H9 (cell line): ENCODE data around the gene SLC8B1. TPM values are rescaled to one million over a fixed set of nuclear protein-coding genes. Genes with fewer than 3 reads are reported as not detected.
A peak's percentile ranks its signal among the peaks of the same experiment; 100 is the strongest.

Experiments used
- DNase-seq: peaks from one replicate; pipeline ENCODE4 v3.0.0-alpha.2; 2017
- H2AFZ ChIP-seq: one replicate; pipeline ENCODE4 v1.6.1; 2013; ENCODE audit warnings: mild to moderate bottlenecking, low read length, control low read depth, moderate library complexity
- H2AK5ac ChIP-seq: 2 replicates; pipeline ENCODE4 v1.6.1; 2013; ENCODE audit warnings: low read length, control low read depth, mixed read lengths; ENCODE audit not compliant: insufficient read length
- H2BK120ac ChIP-seq: one replicate; pipeline ENCODE4 v1.6.1; 2013; ENCODE audit warnings: low read depth, mild to moderate bottlenecking, low read length, control low read depth, inconsistent platforms; ENCODE audit not compliant: poor library complexity, severe bottlenecking
- H2BK12ac ChIP-seq: 2 replicates; pipeline ENCODE4 v1.6.1; 2013; ENCODE audit warnings: low read length, control low read depth, mixed read lengths, low read depth; ENCODE audit not compliant: insufficient read length
- H2BK15ac ChIP-seq: 2 replicates; pipeline ENCODE4 v1.6.1; 2013; ENCODE audit warnings: low read depth, low read length, control low read depth
- H2BK20ac ChIP-seq: one replicate; pipeline ENCODE4 v1.6.1; 2013; ENCODE audit warnings: low read depth, mild to moderate bottlenecking, low read length, control low read depth, inconsistent platforms; ENCODE audit not compliant: poor library complexity, severe bottlenecking
- H2BK5ac ChIP-seq: 2 replicates; pipeline ENCODE4 v1.6.1; 2013; ENCODE audit warnings: low read length, control low read depth, mixed read lengths; ENCODE audit not compliant: insufficient read length
- H3K14ac ChIP-seq: 2 replicates; pipeline ENCODE4 v1.6.1; 2013; ENCODE audit warnings: low read length, control low read depth; ENCODE audit not compliant: insufficient read depth
- H3K18ac ChIP-seq: 2 replicates; pipeline ENCODE4 v1.6.1; 2013; ENCODE audit warnings: low read depth, mild to moderate bottlenecking, mixed read lengths, low read length, control low read depth; ENCODE audit not compliant: insufficient read length
- H3K23ac ChIP-seq: 2 replicates; pipeline ENCODE4 v1.6.1; 2013; ENCODE audit warnings: low read length, control low read depth, mixed read lengths, low read depth; ENCODE audit not compliant: insufficient read length
- H3K23me2 ChIP-seq: 2 replicates; pipeline ENCODE4 v1.6.1; 2013; ENCODE audit warnings: low read depth, mild to moderate bottlenecking, mixed read lengths, low read length, control low read depth; ENCODE audit not compliant: insufficient read length, poor library complexity, severe bottlenecking
- H3K27ac ChIP-seq: 2 replicates; pipeline ENCODE4 v1.5.1; 2013; ENCODE audit warnings: low read length, control low read depth, mixed read lengths, low read depth; ENCODE audit not compliant: insufficient read length
- H3K27me3 ChIP-seq: 2 replicates; pipeline ENCODE4 v1.6.1; 2013; ENCODE audit warnings: low read length, control low read depth, inconsistent platforms; ENCODE audit not compliant: insufficient read depth
- H3K4ac ChIP-seq: 2 replicates; pipeline ENCODE4 v1.6.1; 2013; ENCODE audit warnings: low read depth, mild to moderate bottlenecking, control low read depth, inconsistent platforms, low read length, moderate library complexity
- H3K4me1 ChIP-seq: 2 replicates; pipeline ENCODE4 v1.6.1; 2013; ENCODE audit warnings: low read length, control low read depth, inconsistent platforms; ENCODE audit not compliant: insufficient read depth
- H3K4me2 ChIP-seq: 2 replicates; pipeline ENCODE4 v1.6.1; 2013; ENCODE audit warnings: low read length, control low read depth, mixed read lengths; ENCODE audit not compliant: insufficient read length, insufficient read depth
- H3K56ac ChIP-seq: 2 replicates; pipeline ENCODE4 v1.6.1; 2013; ENCODE audit warnings: low read depth, mild to moderate bottlenecking, mixed read lengths, low read length, control low read depth; ENCODE audit not compliant: insufficient read length
- H3K79me1 ChIP-seq: 2 replicates; pipeline ENCODE4 v1.6.1; 2013; ENCODE audit warnings: low read depth, mild to moderate bottlenecking, moderate library complexity, low read length, control low read depth, inconsistent platforms; ENCODE audit not compliant: insufficient read depth, poor library complexity, severe bottlenecking
- H3K79me2 ChIP-seq: 2 replicates; pipeline ENCODE4 v1.6.1; 2013; ENCODE audit warnings: low read length, control low read depth, inconsistent platforms; ENCODE audit not compliant: insufficient read depth
- H3K9ac ChIP-seq: 2 replicates; pipeline ENCODE4 v1.6.1; 2013; ENCODE audit warnings: low read length, control low read depth, mixed read lengths; ENCODE audit not compliant: insufficient read length; ENCODE audit errors: extremely low read depth
- H3K9me3 ChIP-seq: one replicate; pipeline ENCODE4 v1.6.1; 2013; ENCODE audit warnings: low read depth, low read length, inconsistent platforms; ENCODE audit not compliant: control insufficient read depth
- H3T11ph ChIP-seq: one replicate; pipeline ENCODE4 v1.6.1; 2013; ENCODE audit warnings: mild to moderate bottlenecking, low read length, control low read depth, inconsistent platforms
- H4K20me1 ChIP-seq: one replicate; pipeline ENCODE4 v1.6.1; 2013; ENCODE audit not compliant: control insufficient read depth, insufficient read length, insufficient read depth
- H4K5ac ChIP-seq: 2 replicates; pipeline ENCODE4 v1.6.1; 2013; ENCODE audit warnings: low read depth, mild to moderate bottlenecking, mixed read lengths, low read length, control low read depth; ENCODE audit not compliant: insufficient read length
- H4K8ac ChIP-seq: replicated peaks from 2 replicates; pipeline ENCODE4 v1.6.1; 2013; ENCODE audit warnings: low read length, control low read depth, mixed read lengths, low read depth; ENCODE audit not compliant: insufficient read length
- H4K91ac ChIP-seq: 2 replicates; pipeline ENCODE4 v1.6.1; 2013; ENCODE audit warnings: low read depth, mild to moderate bottlenecking, moderate library complexity, mixed read lengths, low read length, control low read depth; ENCODE audit not compliant: insufficient read length
- H3K27ac Mint-ChIP-seq, 3 experiments: 2 replicates in 2 of 3; 3 replicates in 1 of 3; pipeline ENCODE4 v1.8.0; 2020 to 2021; ENCODE audit warnings: mixed read lengths in 3 of 3, mild to moderate bottlenecking in 1 of 3, moderate library complexity in 1 of 3
- H3K27me3 Mint-ChIP-seq: 2 replicates; pipeline ENCODE4 v1.8.0; 2021; ENCODE audit warnings: low read depth, mild to moderate bottlenecking, moderate library complexity, mixed read lengths
- H3K36me3 Mint-ChIP-seq, 3 experiments: 2 replicates in 2 of 3; 3 replicates in 1 of 3; pipeline ENCODE4 v1.8.0; 2020 to 2021; ENCODE audit warnings: low read depth in 3 of 3, mixed read lengths in 3 of 3; ENCODE audit not compliant: insufficient read depth in 1 of 3
- H3K4me1 Mint-ChIP-seq, 2 experiments: 2 replicates each; pipeline ENCODE4 v1.8.0; 2020; ENCODE audit warnings: mixed read lengths in 2 of 2
- H3K4me3 Mint-ChIP-seq, 2 experiments: 2 replicates in 1 of 2; 3 replicates in 1 of 2; pipeline ENCODE4 v1.8.0; 2020 to 2021; ENCODE audit warnings: mild to moderate bottlenecking in 2 of 2, mixed read lengths in 2 of 2, moderate library complexity in 1 of 2
- H3K9me3 Mint-ChIP-seq, 2 experiments: 2 replicates in 1 of 2; 3 replicates in 1 of 2; pipeline ENCODE4 v1.8.0; 2020; ENCODE audit warnings: mild to moderate bottlenecking in 2 of 2, mixed read lengths in 2 of 2, moderate library complexity in 1 of 2
- WGBS: extraction: QIAGEN DNeasy Blood & Tissue Kit; methylation state at CpG from one replicate; pipeline ENCODE4 v1.1.7; 2013; ENCODE audit warnings: missing lambda C conversion rate, low lambda C conversion rate, mixed read lengths; ENCODE audit not compliant: insufficient read length; ENCODE audit errors: extremely low coverage; 5-methylcytosine and 5-hydroxymethylcytosine counted together
- total RNA-seq: library from RNA; stranded (reverse); gene quantifications from 2 replicates; pipeline ENCODE4 v1.2.1, GENCODE V29; 2021
- TF ChIP-seq, protein P1 (sequence below): fragments of 200-600 bp; sonication (generic); conservative IDR thresholded peaks from 3 replicates; pipeline ENCODE4 v1.8.0; 2021; ENCODE audit warnings: antibody characterized with exemption, mild to moderate bottlenecking

SLC8B1 gene
- total RNA-seq, 1 experiment from 2014 or later: 10.4 TPM

DNA sequence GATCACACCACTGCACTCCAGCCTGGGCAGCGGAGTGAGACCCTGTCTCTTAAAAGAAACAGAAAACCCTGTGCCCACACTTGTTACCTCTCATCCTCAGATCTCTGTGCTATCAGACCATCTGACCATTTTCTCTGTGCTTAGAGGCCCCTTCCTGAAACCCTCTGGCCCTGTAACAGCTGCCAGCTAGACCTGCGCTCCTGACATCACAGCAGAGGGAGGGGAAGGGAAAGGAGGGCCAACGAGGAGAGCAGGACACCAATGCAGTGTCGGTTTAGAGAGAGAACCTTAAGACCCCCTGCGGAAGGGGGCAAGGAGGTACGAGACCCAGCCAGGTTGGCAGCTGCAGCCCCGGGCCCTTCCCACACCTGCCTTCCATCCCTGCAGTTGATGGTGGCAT is 42.4 kb downstream of the SLC8B1 start:
- Histone ChIP-seq H3K4ac (no peak overlapping the region), H3K4me2 (no peak overlapping the region), H3K79me2 (no peaks in the 10 kb centered on the region), H3K9ac (no peak overlapping the region), H3K27ac (no peak overlapping the region), H3T11ph (no peak overlapping the region), H4K20me1 (no peaks in the 10 kb centered on the region), H4K8ac (no peak overlapping the region), H3K23me2 (no peaks in the 10 kb centered on the region), H2BK12ac (no peak overlapping the region), H3K14ac (no peak overlapping the region), H3K18ac (no peak overlapping the region), H3K56ac (no peak overlapping the region), H2BK5ac (no peak overlapping the region), H2BK120ac (no peak overlapping the region), H4K91ac (no peak overlapping the region), H3K4me1 (no peaks in the 10 kb centered on the region), H3K79me1 (no peaks in the 10 kb centered on the region), H2BK15ac (no peak overlapping the region), H3K27me3 (no peaks in the 10 kb centered on the region), H3K9me3 (no peaks in the 10 kb centered on the region), H2BK20ac (no peak overlapping the region), H2AK5ac (no peak overlapping the region), H4K5ac (no peak overlapping the region), H3K23ac (no peak overlapping the region), H2AFZ (no peak overlapping the region)
- peaks cover 0 to 2% of the 10 kb centered on the region in 2 experiments; a peak in 2 of 4 replicates for H3K4me1 Mint-ChIP-seq
- DNase-seq: no peak
- TF ChIP-seq, protein P1, sequence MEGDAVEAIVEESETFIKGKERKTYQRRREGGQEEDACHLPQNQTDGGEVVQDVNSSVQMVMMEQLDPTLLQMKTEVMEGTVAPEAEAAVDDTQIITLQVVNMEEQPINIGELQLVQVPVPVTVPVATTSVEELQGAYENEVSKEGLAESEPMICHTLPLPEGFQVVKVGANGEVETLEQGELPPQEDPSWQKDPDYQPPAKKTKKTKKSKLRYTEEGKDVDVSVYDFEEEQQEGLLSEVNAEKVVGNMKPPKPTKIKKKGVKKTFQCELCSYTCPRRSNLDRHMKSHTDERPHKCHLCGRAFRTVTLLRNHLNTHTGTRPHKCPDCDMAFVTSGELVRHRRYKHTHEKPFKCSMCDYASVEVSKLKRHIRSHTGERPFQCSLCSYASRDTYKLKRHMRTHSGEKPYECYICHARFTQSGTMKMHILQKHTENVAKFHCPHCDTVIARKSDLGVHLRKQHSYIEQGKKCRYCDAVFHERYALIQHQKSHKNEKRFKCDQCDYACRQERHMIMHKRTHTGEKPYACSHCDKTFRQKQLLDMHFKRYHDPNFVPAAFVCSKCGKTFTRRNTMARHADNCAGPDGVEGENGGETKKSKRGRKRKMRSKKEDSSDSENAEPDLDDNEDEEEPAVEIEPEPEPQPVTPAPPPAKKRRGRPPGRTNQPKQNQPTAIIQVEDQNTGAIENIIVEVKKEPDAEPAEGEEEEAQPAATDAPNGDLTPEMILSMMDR: no peak
- WGBS: no CpG with 5 or more reads among the region's 7 CpGs
- no peaks in the 10 kb centered on the region for H3K27me3 Mint-ChIP-seq
- peaks cover 3 to 19% (median 6%) of the 10 kb centered on the region in 3 experiments; a peak in 5 of 7 replicates for H3K36me3 Mint-ChIP-seq
- no peaks in the 10 kb centered on the region for H3K9me3 Mint-ChIP-seq
- 0 out of 7 replicates have a peak overlapping the region, but pooled peaks of 1 of the 3 experiments have one; percentile 24 for H3K27ac Mint-ChIP-seq
- H3K4me3 Mint-ChIP-seq: no peak overlapping the region
